ENCODE data around the gene CLDN14. TPM values are rescaled to one million over a fixed set of nuclear protein-coding genes. Genes with fewer than 3 reads are reported as not detected.
A peak's percentile ranks its signal among the peaks of the same experiment; 100 is the strongest.

The CLDN14 gene
- total RNA-seq, 1 donor from 2014 or later, result not detected

- Histone ChIP-seq H3K9me3 (no peaks in the 10 kb centered on the region), H3K4me1 (no peaks in the 10 kb centered on the region), H3K27ac (no peak overlapping the region), H3K27me3 (no peaks in the 10 kb centered on the region), H3K4me3 (no peak overlapping the region), H3K36me3 (no peaks in the 10 kb centered on the region)
- intact Hi-C loops (cut with DNase I), result no loop called here
- no peak for DNase-seq (ENCODE audit: extremely low spot score in 2 of 2)
- TF ChIP-seq POLR2AphosphoS5 (IDR thresholded peaks at IDR 0.05; ENCODE audit: insufficient read depth in 1 of 2, low read depth in 1 of 2) (no peak), CTCF (IDR thresholded peaks at IDR 0.05) (peak in 1 of 3 experiments; percentile 22)
Measured at GRCh38 chr21:36422279-36423098, 57.4 kb downstream of the CLDN14 start.

- no peaks in the 10 kb centered on the region for H3K9me3 ChIP-seq
- H3K27ac ChIP-seq, result no peak overlapping the region
- H3K27me3 ChIP-seq, result no peaks in the 10 kb centered on the region
- H3K4me1 ChIP-seq, result no peaks in the 10 kb centered on the region
- TF ChIP-seq POLR2AphosphoS5 (IDR thresholded peaks at IDR 0.05; ENCODE audit: insufficient read depth in 1 of 2, low read depth in 1 of 2) (no peak), POLR2A (IDR thresholded peaks at IDR 0.05) (no peak), CTCF (IDR thresholded peaks at IDR 0.05) (no peak)
- no peaks in the 10 kb centered on the region for H3K36me3 ChIP-seq
- H3K4me3 ChIP-seq, result no peak overlapping the region
- DNase-seq (ENCODE audit: extremely low spot score in 2 of 2), result no peak
- intact Hi-C loops (cut with DNase I), result no loop called here
Measured at GRCh38 chr21:36420571-36421339, 59.2 kb downstream of the CLDN14 start.

- H3K27me3 ChIP-seq, result no peaks in the 10 kb centered on the region
- no peak overlapping the region for H3K4me3 ChIP-seq
- no peaks in the 10 kb centered on the region for H3K4me1 ChIP-seq
- no peak for TF ChIP-seq POLR2A (IDR thresholded peaks at IDR 0.05)
- TF ChIP-seq POLR2AphosphoS5 (IDR thresholded peaks at IDR 0.05; ENCODE audit: insufficient read depth in 1 of 2, low read depth in 1 of 2), result no peak
- peak in 2 of 3 experiments; percentile 41 to 61 for TF ChIP-seq CTCF (IDR thresholded peaks at IDR 0.05)
- H3K27ac ChIP-seq, result no peak overlapping the region
- H3K9me3 ChIP-seq, result no peaks in the 10 kb centered on the region
- intact Hi-C loops (cut with DNase I), result no loop called here
- H3K36me3 ChIP-seq, result no peaks in the 10 kb centered on the region
- DNase-seq (ENCODE audit: extremely low spot score in 2 of 2), result no peak
Measured at GRCh38 chr21:36419996-36420395, 59.9 kb downstream of the CLDN14 start.

- Histone ChIP-seq H3K27me3 (no peaks in the 10 kb centered on the region), H3K27ac (no peak overlapping the region), H3K9me3 (no peaks in the 10 kb centered on the region), H3K4me3 (no peak overlapping the region), H3K4me1 (no peaks in the 10 kb centered on the region), H3K36me3 (no peaks in the 10 kb centered on the region)
- no peak for TF ChIP-seq POLR2AphosphoS5 (IDR thresholded peaks at IDR 0.05; ENCODE audit: insufficient read depth in 1 of 2, low read depth in 1 of 2)
- no peak for TF ChIP-seq CTCF (IDR thresholded peaks at IDR 0.05)
- TF ChIP-seq POLR2A (IDR thresholded peaks at IDR 0.05), result no peak
- intact Hi-C loops (cut with DNase I), result no loop called here
- no peak for DNase-seq (ENCODE audit: extremely low spot score in 2 of 2)
Measured at GRCh38 chr21:36419241-36419640, 60.7 kb downstream of the CLDN14 start.

GRCh38 chr21:36415375-36415774, 64.5 kb downstream of the CLDN14 start:
- intact Hi-C loops (cut with DNase I), result no loop called here
- H3K4me3 ChIP-seq, result no peak overlapping the region
- no peaks in the 10 kb centered on the region for H3K27me3 ChIP-seq
- no peaks in the 10 kb centered on the region for H3K36me3 ChIP-seq
- DNase-seq (ENCODE audit: extremely low spot score in 2 of 2), result no peak
- no peaks in the 10 kb centered on the region for H3K4me1 ChIP-seq
- H3K27ac ChIP-seq, result no peak overlapping the region
- TF ChIP-seq CTCF (IDR thresholded peaks at IDR 0.05) (no peak), POLR2A (IDR thresholded peaks at IDR 0.05) (no peak), POLR2AphosphoS5 (IDR thresholded peaks at IDR 0.05; ENCODE audit: insufficient read depth in 1 of 2, low read depth in 1 of 2) (no peak)
- H3K9me3 ChIP-seq, result no peaks in the 10 kb centered on the region
